HPDE6-E6E7 (cell line): ENCODE measurements around the gene NFIL3.
"Not testable (repeated sequence)": the region's sequence is repeated elsewhere in the genome, so short reads cannot be mapped to it uniquely, and the experiment has no call there.

ENCODE experiments used
- DNase-seq: peaks from one replicate; pipeline ENCODE4 v3.0.0; 2011; ENCODE audit warnings: missing footprints; ENCODE audit errors: extremely low spot score

The NFIL3 gene

GRCh38 chr9:91395553-91396471 lies 27.8 kb downstream of the NFIL3 start:
- DNase-seq: peak; percentile 44

- peak; percentile 40 for DNase-seq
Measured at GRCh38 chr9:91395106-91395552, 28.5 kb downstream of the NFIL3 start.

GRCh38 chr9:91393826-91394225 lies 29.8 kb downstream of the NFIL3 start:
- DNase-seq: no peak

DNA sequence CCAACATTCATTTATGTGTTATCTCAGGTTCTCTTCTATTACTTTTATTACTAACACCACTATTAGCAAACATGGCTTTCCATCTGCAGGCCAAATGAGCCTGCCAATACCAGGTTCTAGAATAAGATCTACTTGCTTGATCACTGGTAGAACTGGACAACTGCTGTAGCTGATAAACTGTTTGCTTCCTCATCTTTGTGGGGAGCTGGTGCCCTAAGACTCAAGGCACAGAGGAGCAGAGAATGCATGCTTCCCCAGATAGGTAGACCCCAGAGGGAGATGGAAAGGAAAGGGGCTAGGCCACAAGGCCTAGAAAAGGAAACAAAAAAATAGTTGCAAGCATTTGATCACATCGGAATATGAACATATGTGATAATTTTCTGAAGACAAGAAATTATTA lies 31.2 kb downstream of the NFIL3 start:
- DNase-seq: no peak

DNA sequence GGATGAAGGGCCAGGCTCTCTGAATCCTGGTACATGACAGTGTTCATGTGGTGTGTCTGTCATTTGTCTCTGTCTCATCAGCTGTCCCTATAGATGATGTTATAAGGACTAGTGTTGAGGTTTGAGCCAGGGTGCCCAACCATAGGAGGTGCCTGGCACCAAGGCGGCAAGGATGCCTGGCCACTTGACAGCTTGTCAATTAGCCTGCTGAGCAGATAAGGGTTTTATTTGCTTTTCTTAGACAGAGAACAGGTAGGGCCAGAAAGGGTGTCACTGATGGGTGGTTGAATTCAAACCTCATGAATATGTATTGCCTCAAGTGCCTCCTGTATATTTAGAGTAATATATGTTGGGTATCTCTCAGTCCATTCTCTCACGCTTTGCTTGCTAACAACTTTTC lies 31.8 kb downstream of the NFIL3 start:
- DNase-seq: no peak

DNA sequence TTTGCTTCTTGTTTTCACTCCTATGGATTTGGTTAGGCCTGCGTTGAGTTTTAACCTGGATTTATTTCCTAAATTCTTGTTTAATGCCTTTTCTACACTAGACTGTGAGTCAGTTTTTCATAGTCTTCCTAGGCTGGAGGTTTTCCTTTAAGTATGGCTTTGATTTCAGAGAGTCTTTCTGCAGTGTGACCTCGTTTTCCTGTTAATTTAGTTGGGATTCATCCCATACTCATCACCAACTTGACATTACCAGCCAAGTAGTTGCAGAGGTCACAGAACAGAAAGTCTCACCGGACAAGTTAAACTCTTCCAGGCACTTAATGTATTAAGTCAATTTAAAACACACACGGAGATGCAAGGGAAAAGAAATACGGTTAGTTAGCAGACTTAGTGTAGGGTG lies 32.2 kb downstream of the NFIL3 start:
- DNase-seq: no peak

GRCh38 chr9:91389686-91390085 lies 33.9 kb downstream of the NFIL3 start:
- DNase-seq: not testable (repeated sequence)

DNA sequence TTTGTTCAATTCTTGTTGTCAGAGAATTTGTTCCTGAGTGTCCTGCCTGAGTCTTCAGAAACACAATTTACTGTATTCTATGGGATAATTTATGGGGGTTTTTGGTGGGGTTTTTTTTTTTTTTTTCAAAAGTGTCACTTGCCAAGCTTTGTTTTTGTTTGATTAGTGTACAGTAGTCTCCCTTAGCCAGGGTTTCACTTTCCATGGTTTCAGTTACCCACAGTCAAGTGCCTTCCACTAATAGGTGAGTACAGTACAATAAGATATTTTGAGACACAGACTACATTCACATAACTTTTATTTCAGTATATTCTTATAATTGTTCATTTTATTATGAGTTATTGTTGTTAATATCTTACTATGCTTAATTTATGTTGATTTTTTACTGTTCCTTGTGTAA lies 36.9 kb downstream of the NFIL3 start:
- DNase-seq: no peak

DNA sequence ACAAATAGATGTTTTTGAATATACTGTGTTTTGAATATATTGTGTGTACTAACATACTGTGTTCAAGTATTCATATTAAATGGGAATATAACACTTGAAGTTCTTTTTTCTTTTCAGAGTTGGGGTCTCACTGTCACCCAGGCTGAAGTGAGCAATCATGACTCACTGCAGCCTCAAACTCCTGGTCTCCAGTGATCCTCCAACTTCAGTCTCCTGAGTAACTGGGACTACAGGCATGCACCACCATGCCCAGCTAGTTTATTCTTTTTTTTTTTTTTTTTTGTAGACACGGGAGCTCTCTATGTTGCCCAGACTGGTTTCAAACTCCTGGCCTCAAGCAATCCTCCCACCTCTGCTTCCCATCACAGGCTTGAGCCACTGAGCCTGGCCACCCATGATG lies 38.7 kb downstream of the NFIL3 start:
- no peak for DNase-seq

DNA sequence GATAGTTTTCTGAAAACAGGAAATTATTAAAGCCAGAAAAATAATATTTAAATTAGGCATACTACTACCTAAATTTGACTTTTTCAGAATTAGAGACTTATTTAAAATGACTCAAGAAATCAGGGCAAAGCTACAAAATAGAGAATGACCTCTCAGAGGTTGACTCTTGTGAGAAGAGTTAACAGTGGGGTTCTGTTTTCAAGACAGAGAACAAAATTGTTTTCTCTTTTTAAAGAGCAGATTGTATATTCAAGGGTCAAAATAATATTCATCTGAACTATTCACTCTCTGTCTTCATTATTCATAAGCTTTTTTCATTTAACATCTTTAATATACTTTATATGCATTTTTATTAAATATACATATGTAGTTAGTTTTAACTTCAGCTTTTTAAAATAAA lies 40.1 kb downstream of the NFIL3 start:
- DNase-seq: no peak

DNA sequence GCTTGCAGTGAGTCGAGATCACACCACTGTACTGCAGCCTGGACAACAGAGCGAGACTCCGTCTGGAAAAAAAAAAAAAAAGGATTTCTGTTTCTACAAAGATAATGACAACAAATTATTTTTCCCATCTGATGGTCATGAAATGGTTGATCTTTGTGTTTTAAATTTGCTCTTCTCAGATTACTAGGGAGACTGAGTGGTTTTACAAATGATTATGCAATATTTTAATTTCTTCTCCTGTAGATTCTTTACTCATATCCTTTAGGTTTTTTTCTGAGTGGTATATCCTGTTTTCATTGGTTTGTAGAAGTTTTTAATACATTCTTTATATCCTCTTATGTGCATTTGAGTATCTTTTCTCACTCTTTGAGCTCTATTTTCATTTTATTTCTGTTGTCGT lies 41.3 kb downstream of the NFIL3 start:
- DNase-seq: no peak

GRCh38 chr9:91379426-91379825 lies 44.2 kb downstream of the NFIL3 start:
- DNase-seq: no peak

- no peak for DNase-seq
Measured at GRCh38 chr9:91378695-91379127, 44.9 kb downstream of the NFIL3 start.

DNA sequence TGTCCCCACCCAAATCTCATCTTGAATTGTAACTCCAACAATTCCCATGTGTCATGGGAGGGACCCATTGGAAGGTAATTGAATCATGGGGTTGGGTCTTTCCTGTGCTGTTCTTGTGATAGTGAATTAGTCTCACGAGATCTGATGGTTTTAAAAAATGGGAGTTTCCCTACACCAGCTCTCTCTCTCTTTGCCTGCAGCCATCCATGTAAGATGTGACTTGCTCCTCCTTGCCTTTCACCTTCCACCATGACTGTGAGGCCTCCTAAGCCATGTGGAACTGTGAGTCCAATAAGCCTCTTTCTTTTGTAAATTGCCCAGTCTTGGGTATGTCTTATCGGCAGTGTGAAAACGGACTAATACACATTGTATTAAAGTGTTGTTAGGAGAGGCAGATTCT lies 45.6 kb downstream of the NFIL3 start:
- DNase-seq: not testable (repeated sequence)

GRCh38 chr9:91376239-91376638 lies 47.4 kb downstream of the NFIL3 start:
- no peak for DNase-seq

DNA sequence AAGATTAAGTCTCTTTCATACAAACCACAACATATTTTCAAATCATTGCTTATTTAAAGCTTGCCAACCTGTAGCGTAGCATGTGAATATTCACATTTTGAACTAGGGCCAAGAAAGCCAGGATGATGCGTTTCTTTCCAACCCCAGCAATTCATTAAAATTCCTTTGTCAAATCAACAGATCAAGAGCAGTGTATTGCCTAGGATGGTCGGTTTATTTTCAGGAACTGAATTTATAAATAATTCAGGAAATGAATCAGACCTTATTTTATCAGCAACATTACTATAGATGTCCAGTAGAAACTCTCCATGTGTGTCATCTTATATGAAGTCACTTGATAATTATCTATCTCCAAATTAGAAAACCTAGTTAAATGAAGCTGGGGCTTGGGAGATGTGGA lies 48.7 kb downstream of the NFIL3 start:
- no peak for DNase-seq

DNA sequence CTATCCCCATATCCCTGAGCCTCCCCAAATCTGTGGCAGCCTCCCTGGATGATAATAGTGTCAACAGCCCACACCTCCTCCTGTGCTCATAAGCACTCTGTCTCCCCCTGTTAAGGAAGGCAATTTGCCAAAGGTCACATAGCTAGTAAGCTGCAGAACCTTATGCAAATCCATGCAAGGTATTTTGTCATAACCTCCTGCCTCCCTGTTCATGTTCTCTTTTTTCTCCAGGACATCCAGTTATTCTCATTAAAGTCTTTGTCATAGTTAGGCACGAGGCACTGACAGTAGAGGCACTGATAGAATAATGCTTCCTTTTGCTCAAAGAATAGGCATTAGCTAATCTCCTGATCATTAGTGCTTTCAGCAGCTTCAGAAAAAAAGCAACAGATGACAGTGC lies 51.7 kb downstream of the NFIL3 start:
- no peak for DNase-seq

DNA sequence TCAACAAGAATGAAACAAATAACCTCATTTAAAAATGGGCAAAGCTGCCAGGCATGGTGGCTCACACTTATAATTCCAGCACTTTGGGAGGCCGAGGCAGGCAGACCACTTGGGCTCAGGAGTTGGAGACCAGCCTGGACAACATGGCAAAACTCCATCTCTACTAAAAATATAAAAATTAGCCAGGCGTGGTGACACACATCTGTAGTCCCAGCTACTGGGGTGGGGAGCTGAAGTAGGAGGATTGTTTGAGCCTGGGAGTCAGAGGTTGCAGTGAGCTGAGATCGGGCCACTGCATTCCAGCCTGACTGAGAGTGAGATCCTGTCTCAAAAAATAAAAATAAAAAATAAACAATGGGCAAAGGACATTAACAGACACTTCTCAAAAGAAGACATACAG lies 53.6 kb downstream of the NFIL3 start:
- DNase-seq: not testable (repeated sequence)

DNA sequence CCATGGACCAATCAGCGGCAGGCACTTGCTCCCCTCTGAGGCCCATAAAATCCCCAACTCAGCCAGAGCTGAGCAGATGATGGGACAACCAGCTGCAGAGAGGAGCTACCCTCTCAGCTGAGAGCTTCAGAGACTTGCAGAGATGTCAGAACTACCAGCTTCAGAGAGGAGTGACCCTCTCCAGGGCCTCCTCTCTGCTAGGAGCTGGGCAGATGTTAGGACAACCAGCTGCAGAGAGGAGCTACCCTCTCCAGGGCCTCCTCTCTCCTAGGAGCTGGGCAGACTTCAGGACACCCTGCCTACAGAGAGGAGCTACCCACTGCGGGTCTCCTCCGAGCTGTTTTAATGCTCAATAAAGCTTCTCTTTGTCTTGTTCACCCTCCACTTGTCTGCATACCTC lies 58.9 kb downstream of the NFIL3 start:
- DNase-seq: no peak

DNA sequence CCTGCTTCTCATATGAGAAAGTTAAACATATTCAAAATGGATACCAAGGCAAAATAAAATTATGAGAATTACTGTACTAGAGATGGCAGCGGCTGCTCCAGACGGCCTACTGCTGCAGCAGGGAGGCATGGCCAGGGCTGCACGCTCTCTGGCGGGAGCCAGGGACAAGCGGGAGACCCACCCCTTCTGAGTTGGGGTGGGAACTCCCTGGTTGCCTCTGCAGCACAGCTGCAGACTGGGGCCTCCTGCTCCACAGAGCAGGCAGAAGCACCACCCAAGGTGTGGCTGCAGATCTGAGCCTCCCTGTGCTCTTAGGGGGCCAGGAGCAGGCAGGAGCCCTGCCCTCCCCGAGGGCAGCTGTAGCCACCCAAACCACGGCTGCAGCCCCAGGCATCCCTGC lies 59.6 kb downstream of the NFIL3 start:
- no peak for DNase-seq

DNA sequence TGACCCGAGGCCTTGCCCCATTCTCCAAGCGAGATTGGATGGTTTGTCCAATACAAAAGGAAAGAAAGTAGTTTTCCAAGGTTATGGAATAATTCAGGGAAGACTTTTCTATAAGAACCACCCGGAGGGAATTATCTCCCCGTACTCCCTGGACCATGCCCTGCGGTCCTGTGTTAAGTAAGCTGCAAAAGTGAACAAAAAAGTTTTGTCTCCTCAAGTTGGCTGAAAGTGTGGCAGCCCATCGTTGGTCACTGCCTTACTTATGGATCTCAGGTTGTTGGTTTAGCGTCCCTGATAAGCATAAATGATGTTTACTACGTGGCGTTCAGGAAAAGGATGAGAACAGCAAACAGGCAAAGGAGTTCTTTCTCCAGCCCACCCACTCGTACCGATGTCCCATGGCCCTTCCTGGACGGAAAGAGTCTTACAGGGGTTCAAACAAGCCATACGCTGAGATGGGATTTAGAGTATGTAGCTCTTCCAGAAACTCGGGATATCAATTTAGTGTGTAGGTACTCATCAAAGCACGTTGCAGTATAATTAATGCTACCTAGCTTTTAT lies 61.5 kb downstream of the NFIL3 start:
- no peak for DNase-seq

- DNase-seq: peak; percentile 92
Measured at GRCh38 chr9:91361291-91362050, 62.2 kb downstream of the NFIL3 start, which contains the start of gene AUH. TSS of gene AUH (minus strand) at chr9:91361918. CDS start at chr9:91361889, 29 bp downstream.
